Heart left ventricle (tissue), 13 donors: Measurements from ENCODE around the gene DCTD.

Source experiments
- POLR2A ChIP-seq, 2 donors: fragments of 450-650 bp; IDR thresholded peaks; one replicate each; pipeline ENCODE4 v1.6.1; 2017; ENCODE audit warnings: antibody characterized with exemption in 2 of 2, mild to moderate bottlenecking in 2 of 2, moderate library complexity in 2 of 2
- TF ChIP-seq, protein P1 (sequence below), 12 donors: fragments of 200-600 bp; sonication (generic) in 4 of 12; IDR thresholded peaks; one replicate each; pipeline versions ENCODE4 v1.5.0 to v1.8.0; 2018 to 2022; ENCODE audit warnings: antibody characterized with exemption in 12 of 12, mild to moderate bottlenecking in 5 of 12
- donor health status: ischemic (EF 13 %, LVEDD 7.1; RV severe dilation, severe dysfunction).
- donor health status: DM: no; HTN: yes; CAD: no.
- donor health status: DM: no; HTN: no; CAD: no.
- donor health status: ischemic (EF 25% LVEDD 6.9; RV normal size, moderate dysfunction).
- donor health status: ischemic (EF 25% LVEDD 5.7; RV mildly dilated, moderate dysfunction).
- donor health status: ischemic (EF 35%, LVEDD 5.7; RV mildly dilated, moderate dysfunction).
- donor health status: nonischemic (EF 11% LVEDD 7.7; RV severe dilation, severe dysfunction).
- donor health status: DM: yes; HTN: yes; CAD: no.
- donor health status: PGD.
- donor health status: ischemic (EF 29% LVEDD 5.4; RV normal size, mild dysfunction).
- donor health status: nonischemic (EF 23%, LVEDD 6.1; RV moderate dilation, normal function).

GRCh38 chr4:182856862-182857261, 60.3 kb downstream of the DCTD start:
- TF ChIP-seq, protein P1, sequence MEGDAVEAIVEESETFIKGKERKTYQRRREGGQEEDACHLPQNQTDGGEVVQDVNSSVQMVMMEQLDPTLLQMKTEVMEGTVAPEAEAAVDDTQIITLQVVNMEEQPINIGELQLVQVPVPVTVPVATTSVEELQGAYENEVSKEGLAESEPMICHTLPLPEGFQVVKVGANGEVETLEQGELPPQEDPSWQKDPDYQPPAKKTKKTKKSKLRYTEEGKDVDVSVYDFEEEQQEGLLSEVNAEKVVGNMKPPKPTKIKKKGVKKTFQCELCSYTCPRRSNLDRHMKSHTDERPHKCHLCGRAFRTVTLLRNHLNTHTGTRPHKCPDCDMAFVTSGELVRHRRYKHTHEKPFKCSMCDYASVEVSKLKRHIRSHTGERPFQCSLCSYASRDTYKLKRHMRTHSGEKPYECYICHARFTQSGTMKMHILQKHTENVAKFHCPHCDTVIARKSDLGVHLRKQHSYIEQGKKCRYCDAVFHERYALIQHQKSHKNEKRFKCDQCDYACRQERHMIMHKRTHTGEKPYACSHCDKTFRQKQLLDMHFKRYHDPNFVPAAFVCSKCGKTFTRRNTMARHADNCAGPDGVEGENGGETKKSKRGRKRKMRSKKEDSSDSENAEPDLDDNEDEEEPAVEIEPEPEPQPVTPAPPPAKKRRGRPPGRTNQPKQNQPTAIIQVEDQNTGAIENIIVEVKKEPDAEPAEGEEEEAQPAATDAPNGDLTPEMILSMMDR (IDR thresholded peaks at IDR 0.05): no peak
- no peak for TF ChIP-seq POLR2A (IDR thresholded peaks at IDR 0.05)
